Measurements from ENCODE around the gene GMPPA. TPM values are rescaled to one million over a fixed set of nuclear protein-coding genes. Genes with fewer than 3 reads are reported as not detected.

Gene GMPPA
- total RNA-seq, 1 experiment from 2014 or later, result 32.0 TPM

GRCh38 chr2:219556413-219556812 is 57.7 kb downstream of the GMPPA start:
- H4K5ac ChIP-seq (ENCODE audit: insufficient read length, low read depth, low read length), result no peak overlapping the region
- H3T11ph ChIP-seq (ENCODE audit: low read length), result no peak overlapping the region
- no peak overlapping the region for H2BK15ac ChIP-seq (ENCODE audit: low read depth, low read length)
- H2AFZ ChIP-seq (ENCODE audit: low read length), result no peak overlapping the region
- no peaks in the 10 kb centered on the region for H4K20me1 ChIP-seq (ENCODE audit: control insufficient read depth, insufficient read depth, insufficient read length)
- Mint-ChIP-seq H3K4me3 (no peak overlapping the region), H3K27ac (no peak overlapping the region), H3K27me3 (ENCODE audit: low read depth) (peaks cover 24% of the 10 kb centered on the region), H3K36me3 (ENCODE audit: insufficient read depth in 1 of 3, low read depth in 3 of 3) (peaks cover 14 to 40% (median 37%) of the 10 kb centered on the region in 3 experiments), H3K9me3 (no peaks in the 10 kb centered on the region; a peak in 1 of 5 replicates), H3K4me1 (peaks cover 17 to 26% of the 10 kb centered on the region in 2 experiments)
- no peak overlapping the region for H3K27ac ChIP-seq (ENCODE audit: insufficient read length, low read depth, low read length)
- H3K4me1 ChIP-seq (ENCODE audit: insufficient read depth, low read length), result peaks cover 13% of the 10 kb centered on the region; the same call in 1 of the 2 replicates
- no peak overlapping the region for H2BK12ac ChIP-seq (ENCODE audit: insufficient read length, low read depth, low read length)
- no peak overlapping the region for H2BK120ac ChIP-seq (ENCODE audit: low read depth, low read length, poor library complexity, severe bottlenecking)
- no peak overlapping the region for H3K56ac ChIP-seq (ENCODE audit: insufficient read length, low read depth, low read length)
- no peak overlapping the region for H3K14ac ChIP-seq (ENCODE audit: insufficient read depth, low read length)
- no peak overlapping the region for H2AK5ac ChIP-seq (ENCODE audit: insufficient read length, low read length)
- H3K79me1 ChIP-seq (ENCODE audit: insufficient read depth, low read depth, low read length, poor library complexity, severe bottlenecking), result no peaks in the 10 kb centered on the region
- no peaks in the 10 kb centered on the region for H3K79me2 ChIP-seq (ENCODE audit: insufficient read depth, low read length)
- no peak overlapping the region for H3K23ac ChIP-seq (ENCODE audit: insufficient read length, low read depth, low read length)
- no peak overlapping the region for H4K8ac ChIP-seq (replicated peaks; ENCODE audit: insufficient read length, low read depth, low read length)
- no peak overlapping the region for H3K4me2 ChIP-seq (ENCODE audit: insufficient read depth, insufficient read length, low read length)
- DNase-seq, result no peak
- H3K23me2 ChIP-seq (ENCODE audit: insufficient read length, low read depth, low read length, poor library complexity, severe bottlenecking), result peaks cover 7% of the 10 kb centered on the region
- no peak overlapping the region for H3K18ac ChIP-seq (ENCODE audit: insufficient read length, low read depth, low read length)
- no peaks in the 10 kb centered on the region for H3K9me3 ChIP-seq (ENCODE audit: control insufficient read depth, low read depth, low read length)
- no peak overlapping the region for H2BK20ac ChIP-seq (ENCODE audit: low read depth, low read length, poor library complexity, severe bottlenecking)
- H3K9ac ChIP-seq (ENCODE audit: extremely low read depth, insufficient read length, low read length), result no peak overlapping the region
- no CpG with 5 or more reads among the region's 19 CpGs for WGBS (ENCODE audit: extremely low coverage, insufficient read length, low lambda C conversion rate)
- H4K91ac ChIP-seq (ENCODE audit: insufficient read length, low read depth, low read length), result no peak overlapping the region
- no peak overlapping the region for H3K4ac ChIP-seq (ENCODE audit: low read depth, low read length)
- H2BK5ac ChIP-seq (ENCODE audit: insufficient read length, low read length), result no peak overlapping the region
- no peak for TF ChIP-seq CTCF (conservative IDR thresholded peaks at IDR 0.05)
- H3K27me3 ChIP-seq (ENCODE audit: insufficient read depth, low read length), result peaks cover 4% of the 10 kb centered on the region; the same call in 1 of the 2 replicates

Small RNAs within 50 kb of the gene (microRNA-seq; reads per million reads assigned to microRNA genes)
- gene MIR3132 (ENCODE audit: borderline microRNAs expressed), result not detected

Other genes starting within 250 kb of the GMPPA start
- not detected in 2 replicates for gene TUBA4B, start 245.6 kb upstream of the GMPPA start, total RNA-seq (2021)
- gene TUBA4A, start 245.0 kb upstream of the GMPPA start, total RNA-seq (2021), result 25.5 and 27.2 TPM in 2 replicates
- 32.0 and 34.1 TPM in 2 replicates for gene DNAJB2, start 219.5 kb upstream of the GMPPA start, total RNA-seq (2021)
- 6.3 and 6.5 TPM in 2 replicates for gene PTPRN, start 189.5 kb upstream of the GMPPA start, total RNA-seq (2021)
- gene RESP18, start 166.1 kb upstream of the GMPPA start, total RNA-seq (2021), result not detected in 2 replicates
- 60.9 and 63.5 TPM in 2 replicates for gene DNPEP, start 111.0 kb upstream of the GMPPA start, total RNA-seq (2021)
- 3.0 and 4.6 TPM in 2 replicates for gene DES, start 80.5 kb upstream of the GMPPA start, total RNA-seq (2021)
- gene SPEG, start 64.0 kb upstream of the GMPPA start, total RNA-seq (2021), result 23.7 and 25.2 TPM in 2 replicates
- gene ASIC4, start 15.6 kb downstream of the GMPPA start, total RNA-seq (2021), result 0.37 and 0.42 TPM in 2 replicates
- 45.1 and 46.5 TPM in 2 replicates for gene CHPF, start 44.9 kb downstream of the GMPPA start, total RNA-seq (2021)
- gene TMEM198, start 45.1 kb downstream of the GMPPA start, total RNA-seq (2021), result 7.7 and 8.8 TPM in 2 replicates
- 139 and 140 TPM in 2 replicates for gene OBSL1, start 72.6 kb downstream of the GMPPA start, total RNA-seq (2021)
- 0.24 and 0.31 TPM in 2 replicates for gene INHA, start 73.4 kb downstream of the GMPPA start, total RNA-seq (2021)
- gene STK11IP, start 99.0 kb downstream of the GMPPA start, total RNA-seq (2021), result 28.1 and 31.1 TPM in 2 replicates
- gene SLC4A3, start 128.7 kb downstream of the GMPPA start, total RNA-seq (2021), result 10.7 and 11.1 TPM in 2 replicates